Fibroblast of skin of back (primary cell): ENCODE results near the gene ELOA2. TPM values are rescaled to one million over a fixed set of nuclear protein-coding genes. Genes with fewer than 3 reads are reported as not detected.
A peak's percentile ranks its signal among the peaks of the same experiment; 100 is the strongest.
"Not testable (repeated sequence)": the region's sequence is repeated elsewhere in the genome, so short reads cannot be mapped to it uniquely, and the experiment has no call there.

Source experiments
- DNase-seq: peaks from one replicate; pipeline ENCODE4 v3.0.0-alpha.2; 2013
- polyA plus RNA-seq, 2 experiments: library from polyadenylated mRNA; unstranded; fragments of 120-200 nt; gene quantifications; one replicate each; pipeline ENCODE4 v1.2.1, GENCODE V29; 2013; ENCODE audit not compliant: insufficient read length in 2 of 2

ELOA2 gene, protein sequence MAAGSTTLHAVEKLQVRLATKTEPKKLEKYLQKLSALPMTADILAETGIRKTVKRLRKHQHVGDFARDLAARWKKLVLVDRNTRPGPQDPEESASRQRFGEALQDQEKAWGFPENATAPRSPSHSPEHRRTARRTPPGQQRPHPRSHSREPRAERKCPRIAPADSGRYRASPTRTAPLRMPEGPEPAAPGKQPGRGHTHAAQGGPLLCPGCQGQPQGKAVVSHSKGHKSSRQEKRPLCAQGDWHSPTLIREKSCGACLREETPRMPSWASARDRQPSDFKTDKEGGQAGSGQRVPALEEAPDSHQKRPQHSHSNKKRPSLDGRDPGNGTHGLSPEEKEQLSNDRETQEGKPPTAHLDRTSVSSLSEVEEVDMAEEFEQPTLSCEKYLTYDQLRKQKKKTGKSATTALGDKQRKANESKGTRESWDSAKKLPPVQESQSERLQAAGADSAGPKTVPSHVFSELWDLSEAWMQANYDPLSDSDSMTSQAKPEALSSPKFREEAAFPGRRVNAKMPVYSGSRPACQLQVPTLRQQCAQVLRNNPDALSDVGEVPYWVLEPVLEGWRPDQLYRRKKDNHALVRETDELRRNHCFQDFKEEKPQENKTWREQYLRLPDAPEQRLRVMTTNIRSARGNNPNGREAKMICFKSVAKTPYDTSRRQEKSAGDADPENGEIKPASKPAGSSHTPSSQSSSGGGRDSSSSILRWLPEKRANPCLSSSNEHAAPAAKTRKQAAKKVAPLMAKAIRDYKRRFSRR
- not detected for polyA plus RNA-seq (2013, experiment 1 of 2; ENCODE audit: insufficient read length)
- polyA plus RNA-seq (2013, experiment 2 of 2; ENCODE audit: insufficient read length) = not detected

DNA sequence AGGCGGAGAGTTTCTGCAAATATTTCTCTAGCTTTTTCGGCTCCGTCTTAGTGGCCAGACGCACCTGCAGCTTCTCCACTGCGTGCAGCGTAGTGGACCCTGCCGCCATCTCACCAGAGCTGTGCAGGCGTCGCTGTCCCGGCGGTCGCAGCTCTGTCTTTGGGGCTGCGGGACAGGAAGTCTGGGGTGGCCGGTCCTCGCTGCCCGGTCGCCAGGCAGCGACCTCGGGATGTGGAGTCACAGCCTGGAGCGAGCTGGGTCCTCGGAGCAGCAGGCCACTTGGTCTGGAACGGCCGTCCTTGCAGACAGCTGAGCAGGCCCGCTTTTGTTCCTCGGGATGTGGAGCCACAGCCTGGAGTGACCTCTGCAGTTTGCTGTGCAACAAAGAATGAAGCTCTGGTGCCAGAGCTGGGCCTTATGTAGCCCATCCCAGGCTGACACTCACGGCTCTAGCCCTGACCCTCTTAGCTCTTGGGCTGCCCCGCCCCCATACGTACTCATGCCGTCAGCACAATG lies at the start of gene ELOA2:
Gene ELOA2, minus strand, starts transcription at position 466 of the 516 bp plus-strand sequence. Its CDS starts 357 bp downstream, at position 109.
- no peak for DNase-seq

DNA sequence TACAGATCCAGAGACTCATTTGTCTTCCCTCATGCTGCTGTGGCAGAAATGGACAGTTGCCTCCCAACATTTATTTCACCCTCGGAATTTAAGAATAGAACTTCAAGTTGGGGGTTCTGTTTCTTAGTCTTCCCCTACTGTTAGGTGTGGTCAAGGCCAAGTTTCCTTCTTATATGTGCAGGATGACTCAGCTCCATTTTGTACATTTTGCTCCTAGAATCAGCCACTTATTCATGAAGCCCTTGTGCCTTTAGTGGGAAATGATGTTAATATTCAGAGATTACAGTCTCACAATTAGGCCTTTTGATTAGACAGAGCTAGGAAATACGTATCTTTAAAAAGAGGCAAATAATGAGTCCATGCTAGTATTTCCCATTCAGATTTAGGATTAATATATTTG lies 46.2 kb upstream of the ELOA2 start:
- DNase-seq = no peak

DNA sequence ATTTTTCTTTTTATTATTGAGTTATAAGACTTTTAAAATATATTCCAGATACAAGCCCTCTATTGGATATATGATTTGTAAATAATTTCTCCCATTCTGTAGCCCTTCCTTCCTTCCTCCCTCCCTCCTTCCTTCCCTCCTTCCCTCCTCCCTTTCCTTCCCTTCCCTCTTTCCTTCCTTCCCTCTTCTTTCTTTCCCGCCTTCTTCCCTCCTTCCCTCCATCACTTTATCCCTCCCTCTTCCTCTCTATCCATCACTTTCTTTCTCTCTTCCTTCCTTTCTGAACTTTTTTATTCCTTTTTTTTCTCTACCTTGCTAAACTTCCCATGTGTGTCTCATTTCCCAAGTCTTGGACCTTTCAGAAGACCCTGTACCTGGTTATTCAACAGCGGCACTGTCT lies 45.5 kb upstream of the ELOA2 start:
- no peak for DNase-seq

DNA sequence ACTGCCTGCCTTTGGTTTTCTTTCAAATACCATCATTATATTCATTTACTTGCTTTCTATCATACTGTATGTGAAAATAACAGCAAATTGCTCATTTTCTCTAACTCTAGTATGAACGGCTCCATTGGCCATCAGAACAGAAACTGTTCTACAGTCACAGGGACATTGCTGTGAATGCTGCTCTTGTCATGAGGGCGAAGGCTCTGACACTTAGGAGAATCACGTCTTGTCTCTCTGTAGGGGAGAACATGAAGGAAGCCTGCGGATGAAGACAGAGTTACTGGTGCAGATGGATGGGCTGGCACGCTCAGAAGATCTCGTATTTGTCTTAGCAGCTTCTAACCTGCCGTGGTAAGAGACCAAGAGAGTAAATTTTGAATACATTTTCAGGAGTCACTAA lies 41.7 kb upstream of the ELOA2 start:
- DNase-seq = no peak

DNA sequence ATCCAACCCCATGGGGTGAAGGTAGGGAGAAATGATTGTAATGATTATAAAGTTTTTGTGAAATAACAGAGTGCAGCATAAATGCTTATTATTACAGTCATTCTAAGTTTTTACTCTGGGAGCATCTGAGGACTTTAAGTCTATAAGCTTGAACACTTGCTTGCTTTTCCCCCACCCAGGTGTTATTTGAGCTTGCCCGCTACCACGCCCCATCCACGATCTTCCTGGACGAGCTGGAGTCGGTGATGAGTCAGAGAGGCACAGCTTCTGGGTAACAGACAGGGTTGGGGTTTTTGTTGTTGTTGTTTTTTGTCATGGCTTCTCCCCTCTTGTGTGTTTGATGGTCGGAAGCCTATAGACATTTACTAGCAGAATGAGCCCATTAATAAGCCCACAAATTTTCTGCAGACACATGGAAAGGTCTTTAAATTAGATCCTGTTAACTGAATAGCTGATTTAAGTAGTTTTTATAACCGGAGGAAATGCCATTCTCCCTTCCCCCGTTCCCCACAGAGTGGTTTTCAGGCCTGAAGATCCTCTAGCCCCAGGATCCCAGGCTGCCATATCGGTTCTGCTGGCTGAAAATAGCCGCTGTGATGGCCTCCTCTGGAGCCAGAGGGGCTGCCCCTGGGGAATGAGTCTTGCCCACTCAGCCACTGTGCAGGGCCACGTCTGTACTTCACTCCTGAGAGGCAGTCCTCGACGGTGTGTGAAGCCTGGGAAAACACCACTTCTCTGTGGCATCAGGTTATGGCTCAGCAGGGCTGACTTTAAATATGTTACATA lies 39.9 kb upstream of the ELOA2 start:
- peak; percentile 13 for DNase-seq

DNA sequence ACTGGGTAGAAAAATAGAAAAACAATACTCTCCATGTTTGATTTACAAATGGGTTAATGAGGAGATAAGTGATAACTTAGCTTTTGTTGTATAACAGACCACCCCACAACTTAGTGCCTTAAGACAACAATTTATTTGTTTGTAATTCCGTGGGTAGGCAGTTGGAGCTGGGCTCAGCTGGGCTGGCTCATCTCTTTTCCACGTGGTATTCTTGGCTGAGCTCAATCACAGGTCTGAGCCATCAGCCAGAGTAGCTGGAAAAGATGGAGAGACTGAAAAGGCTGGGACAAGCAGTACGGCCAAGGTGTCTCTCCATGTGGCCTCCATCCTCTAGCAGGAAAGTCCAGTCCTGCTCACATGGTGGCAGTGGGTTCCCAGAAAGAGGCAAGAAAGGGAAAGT lies 32.2 kb upstream of the ELOA2 start:
- no peak for DNase-seq

DNA sequence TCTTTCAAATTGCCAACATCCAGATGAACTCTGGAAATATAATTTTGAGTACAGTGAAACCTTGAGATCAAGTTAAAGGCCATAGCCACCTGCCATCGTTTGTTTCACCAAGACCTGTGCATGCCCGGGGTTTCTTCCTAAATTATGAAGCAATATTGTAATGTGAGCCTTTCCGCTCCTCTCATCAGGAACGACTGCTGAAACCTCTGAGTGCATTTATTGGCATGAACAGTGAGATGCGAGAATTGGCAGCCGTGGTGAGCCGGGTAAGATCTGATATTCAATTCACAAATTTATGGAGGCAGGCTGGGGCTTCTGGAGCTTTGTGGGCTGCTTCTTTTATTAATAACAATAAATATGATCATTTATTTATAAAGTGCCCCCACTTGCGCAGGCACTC lies 27.7 kb upstream of the ELOA2 start:
- no peak for DNase-seq

DNA sequence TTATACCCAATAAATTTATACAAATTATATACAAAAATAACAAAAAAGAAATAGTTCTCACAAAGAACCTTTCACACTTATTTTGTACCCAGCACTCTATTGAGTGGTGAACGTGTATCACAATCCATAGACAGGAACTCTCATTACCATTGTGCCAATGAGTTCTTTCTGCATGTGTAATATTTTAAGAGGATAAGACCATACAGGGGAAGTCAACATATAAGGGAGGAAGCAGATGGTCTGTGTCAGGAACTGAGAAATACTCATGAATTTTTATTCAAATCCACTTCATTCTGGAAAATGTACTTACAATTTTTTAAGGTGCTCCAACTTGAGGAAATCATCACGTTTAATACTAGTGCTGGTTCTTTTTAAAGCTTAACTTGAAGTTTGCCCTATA lies 27.1 kb upstream of the ELOA2 start:
- no peak for DNase-seq

DNA sequence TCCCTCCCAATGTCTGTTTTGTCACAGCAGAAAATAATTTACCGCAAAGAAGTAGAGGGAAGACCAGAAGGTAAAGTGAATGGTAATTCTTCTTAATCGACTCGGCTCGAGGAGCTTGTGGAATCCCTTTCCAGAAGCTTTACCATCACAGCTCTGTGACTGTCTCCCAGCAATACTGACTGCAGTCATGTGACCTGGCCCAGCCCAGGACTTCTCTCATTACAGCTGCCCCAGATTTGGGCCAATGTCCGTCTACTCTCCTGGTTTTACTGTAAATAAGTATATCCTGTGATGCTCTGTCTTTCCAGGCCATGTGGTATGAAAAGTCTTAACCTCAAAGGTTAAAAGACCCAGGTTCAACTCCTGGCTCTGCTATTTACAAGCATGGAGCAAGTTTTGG lies 18.9 kb upstream of the ELOA2 start:
- DNase-seq = no peak

DNA sequence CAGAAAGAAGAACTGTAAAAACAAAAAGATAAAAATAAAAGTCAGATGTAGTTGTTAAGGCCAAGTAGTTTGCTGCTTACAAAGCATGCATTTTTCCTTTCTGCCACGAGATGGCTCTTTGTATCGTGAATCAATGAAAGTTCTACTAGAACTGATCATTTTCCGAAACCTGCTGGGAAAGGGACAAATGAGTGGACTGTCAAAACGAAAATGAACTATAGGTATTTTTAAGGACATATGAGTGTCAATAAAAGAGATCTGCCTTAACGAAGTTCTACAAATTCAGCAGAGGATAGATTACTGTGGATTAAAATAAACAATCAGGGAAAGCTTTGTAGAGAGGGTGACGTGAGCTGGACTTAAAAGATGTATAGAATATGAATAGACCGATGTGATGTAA lies 15.0 kb upstream of the ELOA2 start:
- peak; percentile 51 for DNase-seq

DNA sequence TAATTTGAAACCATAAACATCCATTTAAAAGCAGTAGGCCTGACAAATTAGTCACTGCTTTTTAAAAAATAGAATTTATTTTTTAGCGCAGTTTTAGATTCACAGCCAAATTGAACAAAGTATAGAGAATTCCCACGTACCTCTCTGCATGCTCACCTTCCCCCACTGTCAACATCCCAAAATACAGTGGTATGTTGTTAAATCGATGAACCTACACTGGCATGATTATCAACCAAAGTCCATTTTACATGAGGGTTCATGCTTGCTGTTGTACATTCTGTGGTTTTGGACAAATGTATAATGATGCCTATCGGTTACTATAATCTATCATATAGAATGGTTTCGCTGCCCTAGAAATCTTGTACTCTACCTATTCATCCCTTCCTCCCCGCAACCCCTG lies 5.6 kb upstream of the ELOA2 start:
- no peak for DNase-seq

DNA sequence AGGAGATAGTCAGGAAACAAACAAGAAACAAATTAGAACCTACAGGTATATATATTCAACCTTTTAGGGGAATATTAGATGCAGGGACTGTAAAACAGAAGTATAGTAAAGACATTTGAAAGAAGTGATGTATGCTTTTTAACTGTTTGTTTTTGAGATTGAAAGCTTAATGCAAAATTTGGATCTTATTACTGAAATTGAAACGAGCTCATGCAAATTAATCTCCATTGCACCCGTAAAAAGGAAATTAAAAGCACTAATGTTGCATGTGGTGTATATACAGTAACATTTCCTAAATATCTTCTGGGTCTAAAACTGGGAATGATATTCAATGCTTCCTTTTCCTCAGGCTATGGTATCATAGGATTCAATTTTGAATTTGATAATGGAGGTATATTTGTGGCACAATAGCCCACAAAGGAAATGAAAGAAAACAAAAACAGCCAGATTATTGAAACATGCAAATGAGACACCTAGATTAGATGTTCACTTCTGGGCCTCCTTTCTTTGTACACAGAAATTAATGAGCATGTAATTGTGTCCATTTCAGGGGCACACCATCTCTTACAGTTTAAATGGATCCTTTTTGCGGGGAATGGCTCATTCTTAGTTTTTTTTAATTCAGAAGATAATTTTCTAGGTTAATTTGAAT lies 1.6 kb upstream of the ELOA2 start:
- no peak for DNase-seq

DNA sequence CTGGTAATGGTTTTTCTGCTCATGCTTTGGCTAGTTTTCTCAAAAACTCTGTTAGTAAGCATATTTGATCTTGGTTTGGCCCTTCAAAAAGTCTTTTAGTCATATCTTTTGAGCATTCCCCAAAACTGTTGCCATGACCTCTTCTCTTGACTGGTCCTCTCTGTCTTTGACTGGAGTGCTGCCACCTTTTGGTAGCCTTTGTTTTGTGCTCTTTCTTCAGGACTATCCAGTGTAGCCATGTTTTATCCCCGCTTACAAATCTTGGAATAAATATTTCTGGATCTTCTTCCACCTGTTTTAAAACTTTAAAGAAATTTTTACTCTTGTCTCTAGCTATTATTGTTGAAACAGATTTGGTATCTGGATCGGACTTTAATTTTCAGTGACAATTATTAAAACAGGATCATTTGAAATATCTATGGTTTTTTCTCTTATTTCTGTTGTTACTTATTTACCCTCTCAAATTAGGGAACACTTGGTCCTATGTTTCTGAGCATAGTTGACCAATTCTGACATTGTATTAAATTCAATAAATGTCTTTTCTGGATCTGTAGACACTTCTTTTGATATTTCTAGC lies 965 bp upstream of the ELOA2 start:
- DNase-seq = peak; percentile 5

DNA sequence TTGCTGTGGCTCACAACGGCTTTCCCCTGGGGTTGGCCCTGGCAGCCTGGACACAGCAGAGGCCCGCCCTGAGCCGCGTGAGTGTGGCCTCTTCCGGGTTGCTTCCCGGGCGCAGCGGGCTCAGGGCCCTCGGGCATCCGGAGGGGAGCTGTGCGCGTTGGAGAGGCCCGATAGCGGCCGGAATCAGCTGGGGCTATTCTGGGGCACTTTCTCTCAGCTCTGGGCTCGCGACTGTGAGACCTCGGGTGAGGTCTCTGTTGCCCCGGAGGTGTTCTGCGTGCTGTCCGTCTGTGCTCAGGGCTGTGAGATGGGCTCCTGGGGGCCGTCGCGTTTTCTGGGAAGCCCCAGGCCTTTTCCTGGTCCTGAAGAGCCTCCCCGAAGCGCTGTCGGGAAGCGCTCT lies 830 bp downstream of the ELOA2 start:
- DNase-seq = not testable (repeated sequence)

DNA sequence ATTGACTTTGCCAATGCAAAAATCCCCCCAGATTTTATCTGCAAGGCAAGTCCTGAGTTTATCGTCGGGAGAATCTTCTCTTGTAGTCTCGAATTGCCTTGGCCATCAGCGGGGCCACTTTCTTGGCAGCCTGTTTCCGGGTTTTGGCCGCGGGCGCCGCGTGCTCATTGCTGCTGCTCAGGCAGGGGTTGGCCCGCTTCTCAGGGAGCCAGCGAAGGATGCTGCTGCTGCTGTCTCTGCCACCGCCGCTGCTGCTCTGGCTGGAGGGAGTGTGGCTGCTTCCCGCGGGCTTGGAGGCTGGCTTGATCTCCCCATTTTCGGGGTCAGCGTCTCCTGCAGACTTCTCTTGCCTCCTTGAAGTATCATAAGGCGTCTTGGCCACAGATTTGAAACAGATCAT lies 2.5 kb downstream of the ELOA2 start:
- no peak for DNase-seq

DNA sequence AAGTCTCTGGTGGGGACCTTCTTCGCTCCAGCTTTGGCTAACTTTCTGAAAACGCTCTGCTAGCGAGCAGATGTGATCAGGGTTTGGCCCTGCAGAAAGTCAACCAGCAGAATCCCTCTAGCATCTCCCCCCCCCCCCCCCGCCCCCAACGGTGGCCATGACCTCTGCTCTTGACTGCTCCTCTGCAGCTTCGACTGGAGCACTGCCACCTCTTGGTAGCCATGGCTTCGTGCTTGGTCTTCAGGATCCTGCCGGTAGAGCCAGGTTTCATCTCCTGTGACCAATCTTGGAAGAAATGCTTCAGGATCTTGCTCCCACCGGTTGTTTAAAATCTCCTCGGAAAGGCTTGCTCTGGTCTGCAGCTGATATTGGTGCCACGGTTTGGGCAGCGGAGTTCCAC lies 4.5 kb downstream of the ELOA2 start:
- DNase-seq = not testable (repeated sequence)

DNA sequence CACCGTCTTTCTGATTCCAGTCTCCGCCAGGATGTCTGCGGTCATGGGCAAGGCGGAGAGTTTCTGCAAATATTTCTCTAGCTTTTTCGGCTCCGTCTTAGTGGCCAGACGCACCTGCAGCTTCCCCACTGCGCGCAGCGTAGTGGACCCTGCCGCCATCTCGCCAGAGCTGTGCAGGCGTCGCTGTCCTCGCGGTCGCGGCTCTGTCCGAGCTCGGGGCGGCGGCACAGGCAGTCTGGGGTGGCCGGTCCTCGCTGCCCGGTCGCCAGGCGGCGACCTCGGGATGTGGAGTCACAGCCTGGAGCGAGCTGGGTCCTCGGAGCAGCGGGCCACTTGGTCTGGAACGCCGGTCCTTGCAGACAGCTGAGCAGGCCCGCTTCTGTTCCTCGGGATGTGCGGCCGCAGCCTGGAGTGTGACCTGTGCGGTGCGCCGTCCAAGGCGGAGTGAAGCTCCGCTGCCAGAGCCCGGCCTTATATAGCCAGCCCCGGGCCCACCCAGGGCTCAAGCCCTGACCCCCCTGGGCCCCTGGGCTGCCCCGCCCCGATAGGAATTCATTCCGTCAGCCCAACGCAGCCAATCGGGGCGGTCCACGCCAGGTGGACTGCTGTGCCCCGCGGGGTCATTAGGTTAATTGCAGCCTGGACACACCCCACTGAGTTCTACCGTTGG lies 5.6 kb downstream of the ELOA2 start:
- not testable (repeated sequence) for DNase-seq

DNA sequence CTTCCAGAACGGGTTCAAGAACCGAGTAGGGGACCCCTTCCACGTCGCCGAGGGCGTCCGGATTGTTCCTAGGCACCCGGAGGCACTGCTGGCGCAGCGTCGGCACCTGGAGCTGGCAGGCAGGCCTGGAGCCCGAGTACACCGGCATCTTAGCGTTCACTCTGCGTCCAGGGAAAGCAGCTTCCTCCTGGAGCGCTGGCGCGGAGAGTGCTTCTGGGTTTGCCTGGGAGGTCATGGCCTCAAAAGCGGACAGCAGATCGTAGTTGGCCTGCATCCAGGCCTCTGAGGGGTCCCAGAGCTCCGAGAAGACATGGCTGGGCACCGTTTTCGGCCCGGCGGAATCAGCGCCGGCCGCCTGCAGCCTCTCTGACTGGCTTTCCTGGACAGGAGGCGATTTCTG lies 6.7 kb downstream of the ELOA2 start:
- DNase-seq = not testable (repeated sequence)

DNA sequence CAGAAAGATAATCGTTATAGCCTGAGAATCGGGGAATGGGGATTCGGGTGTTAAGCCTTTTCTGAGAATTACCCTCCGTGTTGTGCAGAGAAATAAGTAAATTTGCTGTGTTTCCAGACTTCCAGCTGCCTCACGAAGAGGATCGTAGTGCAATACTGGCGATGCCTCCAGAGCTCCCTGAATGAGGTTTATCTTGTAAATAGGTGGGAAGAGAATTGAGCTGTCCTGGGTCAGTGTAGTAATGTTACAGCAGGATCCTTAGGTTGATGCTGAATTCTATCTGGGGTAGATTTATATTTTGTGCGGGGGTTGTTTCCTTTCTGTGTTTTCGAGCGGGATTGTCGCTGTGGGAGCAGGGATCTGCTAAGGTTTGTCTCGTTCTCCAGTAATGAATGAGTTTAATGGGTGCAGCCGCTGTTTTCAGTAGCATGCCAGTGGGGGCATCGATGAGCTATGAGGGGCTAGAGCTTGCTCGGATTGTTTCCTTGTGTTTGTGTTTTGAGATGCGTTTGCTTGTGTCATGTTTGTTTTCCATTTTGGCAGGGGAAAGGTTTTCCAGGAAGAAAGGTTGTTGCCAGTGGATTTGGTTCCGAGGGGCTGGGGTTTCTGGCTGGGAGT lies 9.8 kb downstream of the ELOA2 start:
- DNase-seq = not testable (repeated sequence)

DNA sequence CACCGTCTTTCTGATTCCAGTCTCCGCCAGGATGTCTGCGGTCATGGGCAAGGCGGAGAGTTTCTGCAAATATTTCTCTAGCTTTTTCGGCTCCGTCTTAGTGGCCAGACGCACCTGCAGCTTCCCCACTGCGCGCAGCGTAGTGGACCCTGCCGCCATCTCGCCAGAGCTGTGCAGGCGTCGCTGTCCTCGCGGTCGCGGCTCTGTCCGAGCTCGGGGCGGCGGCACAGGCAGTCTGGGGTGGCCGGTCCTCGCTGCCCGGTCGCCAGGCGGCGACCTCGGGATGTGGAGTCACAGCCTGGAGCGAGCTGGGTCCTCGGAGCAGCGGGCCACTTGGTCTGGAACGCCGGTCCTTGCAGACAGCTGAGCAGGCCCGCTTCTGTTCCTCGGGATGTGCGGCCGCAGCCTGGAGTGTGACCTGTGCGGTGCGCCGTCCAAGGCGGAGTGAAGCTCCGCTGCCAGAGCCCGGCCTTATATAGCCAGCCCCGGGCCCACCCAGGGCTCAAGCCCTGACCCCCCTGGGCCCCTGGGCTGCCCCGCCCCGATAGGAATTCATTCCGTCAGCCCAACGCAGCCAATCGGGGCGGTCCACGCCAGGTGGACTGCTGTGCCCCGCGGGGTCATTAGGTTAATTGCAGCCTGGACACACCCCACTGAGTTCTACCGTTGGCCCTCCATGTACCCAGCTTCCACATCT lies 11.5 kb downstream of the ELOA2 start:
- not testable (repeated sequence) for DNase-seq
